Measurements from ENCODE around the gene ADAD1.

The ADAD1 gene

DNA sequence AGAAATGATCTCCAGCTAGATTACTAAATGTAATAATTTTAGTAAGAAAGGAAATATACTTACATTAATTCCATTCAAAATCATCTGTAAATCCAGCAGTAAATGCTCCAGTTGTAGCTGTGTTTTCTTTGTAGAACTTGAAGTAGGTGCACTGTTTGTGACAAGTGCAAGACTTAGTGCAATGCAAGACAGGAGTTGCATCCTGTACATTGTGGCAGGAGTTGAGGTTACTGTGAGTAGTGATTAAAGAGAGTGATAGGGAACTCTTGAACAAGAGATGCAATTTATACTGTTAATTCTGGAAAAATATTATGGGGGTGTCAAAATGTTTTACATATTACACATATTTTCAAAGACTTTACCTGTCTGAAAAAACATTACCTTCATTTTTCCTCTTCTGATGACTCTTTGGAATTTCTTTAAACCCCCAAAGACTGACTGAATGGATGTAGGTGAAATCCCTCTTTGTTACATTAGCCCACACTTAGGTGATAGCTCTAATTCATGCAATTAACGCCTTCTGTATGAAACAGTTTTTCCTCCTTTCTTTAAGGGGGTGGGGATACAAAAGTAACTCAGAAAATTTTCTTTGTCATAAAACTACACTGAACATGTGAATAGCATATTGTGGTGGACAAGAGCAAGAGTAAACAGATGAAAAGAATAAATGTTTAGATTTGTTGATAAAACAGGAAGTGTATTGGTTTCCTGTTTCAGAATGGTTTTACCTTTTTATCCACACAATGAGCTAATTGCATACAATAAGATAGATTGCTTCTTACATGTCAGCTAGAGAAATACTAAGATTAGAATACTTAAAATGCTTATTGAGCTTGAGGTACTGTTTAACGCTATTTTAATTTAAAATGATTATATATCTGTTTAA is 77.7 kb downstream of the ADAD1 start, which contains the start of gene IL2:
TSS of gene IL2 (minus strand) at position 495 of the 886 bp plus-strand sequence. CDS start at position 210, 285 bp downstream.
- DNase-seq: no peak

GRCh38 chr4:122458625-122459024 is 79.8 kb downstream of the ADAD1 start:
- DNase-seq: no peak

DNA sequence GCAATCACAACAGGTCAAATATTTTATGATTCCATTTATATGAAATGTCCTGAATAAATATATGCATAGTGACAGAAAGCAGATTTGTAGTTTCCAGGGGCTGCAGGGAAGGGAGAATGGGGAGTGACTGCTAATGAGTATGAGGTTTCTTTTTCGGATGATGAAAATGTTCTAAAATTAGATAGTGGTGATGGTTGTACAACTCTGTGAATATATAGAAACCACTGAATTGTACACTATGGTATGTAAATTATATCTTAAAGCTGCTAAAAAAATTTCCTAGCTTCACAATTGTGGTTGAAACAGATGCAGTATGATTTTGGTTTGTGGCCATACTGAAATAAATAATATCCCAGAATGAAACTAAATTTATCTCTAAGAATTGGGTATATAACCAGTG is 90.6 kb downstream of the ADAD1 start:
- DNase-seq: no peak

- no peak for DNase-seq
These were observed 96.4 kb downstream of the ADAD1 start for GRCh38 chr4:122475233-122475632.

- DNase-seq: no peak
These were observed 97.3 kb downstream of the ADAD1 start for GRCh38 chr4:122476126-122476525.

- DNase-seq: no peak
These were observed 97.9 kb downstream of the ADAD1 start for GRCh38 chr4:122476745-122477144.

Measured in activated gamma-delta T cell (primary cell).